Measurements from ENCODE around the gene HNRNPUL1. TPM values are rescaled to one million over a fixed set of nuclear protein-coding genes. Genes with fewer than 3 reads are reported as not detected.

The HNRNPUL1 gene
- total and polyA plus RNA-seq, 2 of the 8 experiments (the other 6 are each of a cell fraction or from before 2014, with no cell fraction given), result 99.5 to 264 TPM

GRCh38 chr19:41325947-41326706, 62.0 kb downstream of the HNRNPUL1 start:
- H3K18ac ChIP-seq (ENCODE audit: extremely low read depth, low read length), result peak overlapping the region; percentile 19; the same call in 1 of the 2 replicates
- FAIRE-seq, result no peak
- H3K9ac ChIP-seq (replicated peaks in 1 of 4; ENCODE audit: extremely low read depth in 1 of 4, low read depth in 3 of 4, low read length in 3 of 4), result no peak overlapping the region
- H3K4ac ChIP-seq (replicated peaks; ENCODE audit: insufficient read length, low read depth, low read length), result peak overlapping the region; percentile 65
- H4K5ac ChIP-seq (ENCODE audit: insufficient read length, low read depth, low read length), result no peak overlapping the region
- H3K14ac ChIP-seq (ENCODE audit: insufficient read length), result no peak overlapping the region
- peak overlapping the region; percentile 2; the same call in 1 of the 2 replicates for H2BK20ac ChIP-seq (ENCODE audit: low read length)
- H3K27me3 ChIP-seq (replicated peaks in 1 of 4; ENCODE audit: control insufficient read depth in 3 of 4, extremely low read depth in 1 of 4, insufficient read depth in 3 of 4, low read length in 3 of 4), result peaks cover 0 to 6% (median 0%) of the 10 kb centered on the region in 4 experiments; a peak in 3 of 7 replicates
- peak overlapping the region; percentile 62; the same call in 1 of the 2 replicates for H2BK5ac ChIP-seq (ENCODE audit: low read depth, low read length)
- ChIA-PET POLR2A (ENCODE audit: partially characterized antibody) (interaction anchor here (0.6 to 12.6 kb wide), 9 partner anchors 9 to 118 kb away, joined by 3 to 137 read pairs (median 5); partner anchors contain the start of genes B9D2 and CCDC97), CTCF (ENCODE audit: partially characterized antibody) (interaction anchor here (0.6 kb wide), 1 partner anchor 466 kb away, joined by 3 read pairs; no protein-coding TSS in a partner anchor)
- no peaks in the 10 kb centered on the region for H3K9me3 ChIP-seq (ENCODE audit: insufficient read depth in 2 of 2, low read depth in 1 of 2, low read length in 1 of 2)
- H3K36me3 ChIP-seq (ENCODE audit: control insufficient read depth in 2 of 4, insufficient read depth in 4 of 4, low read length in 3 of 4), result no peaks in the 10 kb centered on the region; a peak in 3 of 8 replicates
- peak overlapping the region; percentile 43 to 55 (median 50); a peak in 6 of 8 replicates for H3K4me3 ChIP-seq (ENCODE audit: extremely low read depth in 1 of 4, insufficient read depth in 2 of 4, low read depth in 3 of 4, low read length in 4 of 4)
- peak overlapping the region; percentile 97 to 98 for H3K4me2 ChIP-seq (ENCODE audit: insufficient read depth in 1 of 2, low read depth in 2 of 2, low read length in 2 of 2)
- H2AK5ac ChIP-seq (ENCODE audit: low read depth, low read length), result peak overlapping the region; percentile 18; the same call in 1 of the 2 replicates
- no peaks in the 10 kb centered on the region for H3K79me2 ChIP-seq (ENCODE audit: control insufficient read depth in 1 of 2, insufficient read depth in 2 of 2, low read length in 2 of 2)
- peak overlapping the region; percentile 15 for H4K8ac ChIP-seq (ENCODE audit: extremely low read depth, insufficient read depth, low read length)
- H2BK120ac ChIP-seq (replicated peaks; ENCODE audit: low read depth, low read length), result peak overlapping the region; percentile 50
- no peak overlapping the region for H2AFZ ChIP-seq (ENCODE audit: low read length)
- H3K79me1 ChIP-seq (ENCODE audit: low read depth, low read length), result no peaks in the 10 kb centered on the region
- peaks cover 0 to 4% of the 10 kb centered on the region in 2 experiments for H4K20me1 ChIP-seq (replicated peaks in 1 of 2; ENCODE audit: control insufficient read depth in 1 of 2, insufficient read depth in 2 of 2, low read length in 2 of 2)
- H3K4me1 ChIP-seq (replicated peaks in 1 of 4; ENCODE audit: control insufficient read depth in 3 of 4, insufficient read depth in 4 of 4, low read length in 3 of 4), result peaks cover 15 to 32% (median 23%) of the 10 kb centered on the region in 4 experiments
- H4K91ac ChIP-seq (replicated peaks; ENCODE audit: insufficient read length, low read length), result peak overlapping the region; percentile 94
- peak overlapping the region; percentile 7 for H3K23ac ChIP-seq (ENCODE audit: insufficient read length)
- DNase-seq (ENCODE audit: low read depth in 1 of 2, low spot score in 2 of 2), result peak in 1 of 2 experiments; percentile 53
- H3K23me2 ChIP-seq (ENCODE audit: low read depth, low read length), result peaks cover 17% of the 10 kb centered on the region
- H2BK12ac ChIP-seq (ENCODE audit: low read depth, low read length), result peak overlapping the region; percentile 95; the same call in 1 of the 2 replicates
- H3K56ac ChIP-seq (replicated peaks; ENCODE audit: insufficient read length, low read depth, low read length), result no peak overlapping the region
- no peak overlapping the region for H3K27ac ChIP-seq (ENCODE audit: low read depth, low read length)
- WGBS, 2 experiments (ENCODE audit: extremely low coverage in 1 of 2, insufficient coverage in 1 of 2, insufficient read length in 1 of 2, insufficient replicate concordance in 2 of 2, low coverage in 1 of 2, low lambda C conversion rate in 2 of 2, missing lambda C conversion rate in 1 of 2), result 47% methylated on average over 24 of the region's 30 CpGs; no CpG with 5 or more reads in 1 of the 2 experiments
- H2BK15ac ChIP-seq (ENCODE audit: low read length), result 0 out of 2 replicates have a peak overlapping the region, but pooled peaks have one; percentile 1
- TF ChIP-seq CTBP2 (IDR thresholded peaks at IDR 0.05; ENCODE audit: borderline replicate concordance, insufficient read depth, insufficient read length, low read length), result no peak
- TF ChIP-seq CEBPB (IDR thresholded peaks at IDR 0.05; ENCODE audit: low read depth, low read length), result no peak
- no peak for TF ChIP-seq GABPA (IDR thresholded peaks at IDR 0.05; ENCODE audit: borderline replicate concordance, insufficient read depth, low read length)
- TF ChIP-seq CBX5 (IDR thresholded peaks at IDR 0.05; ENCODE audit: low read depth, low read length), result no peak
- no peak for TF ChIP-seq POLR2AphosphoS5 (IDR thresholded peaks at IDR 0.05; ENCODE audit: low read depth, low read length)
- no peak for TF ChIP-seq ATF3 (IDR thresholded peaks at IDR 0.05; ENCODE audit: insufficient read depth, low read depth, low read length)
- TF ChIP-seq RFX5 (IDR thresholded peaks at IDR 0.05; ENCODE audit: borderline replicate concordance, low read depth, low read length), result no peak
- no peak for TF ChIP-seq MAFK (IDR thresholded peaks at IDR 0.05; ENCODE audit: low read depth, low read length)
- TF ChIP-seq, protein P1, sequence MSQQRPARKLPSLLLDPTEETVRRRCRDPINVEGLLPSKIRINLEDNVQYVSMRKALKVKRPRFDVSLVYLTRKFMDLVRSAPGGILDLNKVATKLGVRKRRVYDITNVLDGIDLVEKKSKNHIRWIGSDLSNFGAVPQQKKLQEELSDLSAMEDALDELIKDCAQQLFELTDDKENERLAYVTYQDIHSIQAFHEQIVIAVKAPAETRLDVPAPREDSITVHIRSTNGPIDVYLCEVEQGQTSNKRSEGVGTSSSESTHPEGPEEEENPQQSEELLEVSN (IDR thresholded peaks at IDR 0.05), result no peak
